SU-DHL-6 (cell line): ENCODE measurements around the gene OR5L1.

Experiments used
- H2AFZ ChIP-seq: fragments of 200-600 bp; sonication (generic); 2 replicates; pipeline ENCODE4 v1.6.1; 2014; ENCODE audit warnings: low read depth, mild to moderate bottlenecking, moderate library complexity, mixed read lengths, antibody characterized with exemption, low read length; ENCODE audit not compliant: severe bottlenecking
- H3F3A ChIP-seq: fragments of 200-600 bp; shearing (Covaris generic); 2 replicates; pipeline ENCODE4 v1.6.0; 2016; ENCODE audit warnings: antibody characterized with exemption, mild to moderate bottlenecking; ENCODE audit not compliant: insufficient read depth
- H3K27ac ChIP-seq: fragments of 200-600 bp; sonication (generic); 2 replicates; pipeline ENCODE4 v1.5.1; 2016; ENCODE audit warnings: low read depth, mild to moderate bottlenecking, low read length, moderate library complexity, mixed read lengths
- H3K27me3 ChIP-seq: fragments of 200-600 bp; sonication (generic), shearing (Covaris generic); 2 replicates; pipeline ENCODE4 v1.6.0; 2014; ENCODE audit warnings: mild to moderate bottlenecking, low read length
- H3K36me3 ChIP-seq: fragments of 200-600 bp; sonication (generic); 2 replicates; pipeline ENCODE4 v1.6.1; 2014; ENCODE audit warnings: mild to moderate bottlenecking, low read length, mixed read lengths
- H3K4me2 ChIP-seq: fragments of 300-600, 200-600 bp; shearing (Covaris generic), sonication (generic); 2 replicates; pipeline ENCODE4 v1.6.0; 2014; ENCODE audit warnings: low read length, low read depth, mild to moderate bottlenecking; ENCODE audit not compliant: poor library complexity, severe bottlenecking
- H3K4me3 ChIP-seq: fragments of 200-600 bp; sonication (generic); 2 replicates; pipeline ENCODE4 v1.5.1; 2014; ENCODE audit warnings: antibody characterized with exemption, low read length, mild to moderate bottlenecking, mixed read lengths; ENCODE audit not compliant: insufficient read depth, poor library complexity, severe bottlenecking
- H3K79me2 ChIP-seq: fragments of 200-600 bp; sonication (generic); 2 replicates; pipeline ENCODE4 v1.6.1; 2014; ENCODE audit warnings: mild to moderate bottlenecking, low read length, moderate library complexity; ENCODE audit not compliant: insufficient read depth
- H3K9ac ChIP-seq: fragments of 200-600 bp; sonication (generic); 2 replicates; pipeline ENCODE4 v1.7.0; 2014; ENCODE audit warnings: mild to moderate bottlenecking, low read length
- H3K9me2 ChIP-seq: fragments of 200-600 bp; sonication (generic); replicated peaks from 2 replicates; pipeline ENCODE4 v1.6.1; 2014; ENCODE audit warnings: low read length; ENCODE audit not compliant: insufficient read depth
- H3K9me3 ChIP-seq: fragments of 200-600 bp; sonication (generic); 2 replicates; pipeline ENCODE4 v1.6.1; 2014; ENCODE audit warnings: low read length, mixed read lengths; ENCODE audit not compliant: insufficient read depth
- H4K20me1 ChIP-seq: fragments of 200-600 bp; sonication (generic); 2 replicates; pipeline ENCODE4 v1.6.1; 2014; ENCODE audit warnings: low read depth, mild to moderate bottlenecking, antibody characterized with exemption, low read length, moderate library complexity, mixed read lengths
- CTCF ChIP-seq: fragments of 200-600 bp; sonication (generic); IDR thresholded peaks from one replicate; pipeline ENCODE4 v1.5.1; 2017; ENCODE audit warnings: antibody characterized with exemption, mild to moderate bottlenecking, low read length, moderate library complexity; ENCODE audit not compliant: insufficient read depth, poor library complexity, severe bottlenecking
- EZH2phosphoT487 ChIP-seq: fragments of 200-600 bp; sonication (generic), shearing (Covaris generic); conservative IDR thresholded peaks from 2 replicates; pipeline ENCODE4 v1.6.1; 2018; ENCODE audit warnings: mild to moderate bottlenecking, antibody characterized with exemption, low read length, moderate library complexity, mixed read lengths

OR5L1 gene

GRCh38 chr11:55849037-55849436 lies 37.9 kb downstream of the OR5L1 start:
- no peak overlapping the region for H3K4me3 ChIP-seq

DNA sequence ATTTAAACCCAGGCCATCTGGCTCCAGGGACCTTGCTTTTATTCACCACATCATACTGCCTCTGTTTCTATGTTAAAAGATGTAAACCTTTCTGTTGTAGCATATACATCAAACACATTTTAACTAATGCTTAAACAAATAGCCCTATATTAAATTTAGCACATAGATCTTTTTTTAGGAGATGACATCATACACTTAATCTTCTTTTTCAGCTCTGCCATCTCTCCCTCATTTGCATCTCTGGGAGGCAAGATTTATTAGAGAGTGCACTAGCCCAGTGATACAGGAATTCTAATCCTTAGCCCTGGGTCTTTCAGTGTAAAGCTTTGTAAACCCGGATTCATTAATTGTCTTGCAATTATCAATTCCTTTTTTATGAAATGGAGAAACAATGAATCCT lies 41.0 kb downstream of the OR5L1 start:
- Histone ChIP-seq H3K27me3 (no peaks in the 10 kb centered on the region), H4K20me1 (no peaks in the 10 kb centered on the region), H3F3A (no peaks in the 10 kb centered on the region), H3K36me3 (no peaks in the 10 kb centered on the region), H3K4me3 (no peak overlapping the region), H3K27ac (no peak overlapping the region), H3K9ac (no peak overlapping the region), H2AFZ (no peak overlapping the region), H3K79me2 (no peaks in the 10 kb centered on the region), H3K4me2 (no peak overlapping the region), H3K9me2 (no peaks in the 10 kb centered on the region), H3K9me3 (no peaks in the 10 kb centered on the region)
- no peak for TF ChIP-seq CTCF
- no peak for TF ChIP-seq EZH2phosphoT487

More at GRCh38 chr11:55849037-55849436, 37.9 kb downstream of the OR5L1 start:
- H3K27me3 ChIP-seq: no peaks in the 10 kb centered on the region
- no peaks in the 10 kb centered on the region for H4K20me1 ChIP-seq
- H3K9me3 ChIP-seq: no peaks in the 10 kb centered on the region
- H3K27ac ChIP-seq: no peak overlapping the region
- TF ChIP-seq CTCF: no peak
- TF ChIP-seq EZH2phosphoT487: no peak
- no peaks in the 10 kb centered on the region for H3F3A ChIP-seq
- no peaks in the 10 kb centered on the region for H3K36me3 ChIP-seq
- H3K4me2 ChIP-seq: no peak overlapping the region
- H3K79me2 ChIP-seq: no peaks in the 10 kb centered on the region
- no peak overlapping the region for H3K9ac ChIP-seq
- no peak overlapping the region for H2AFZ ChIP-seq
- H3K9me2 ChIP-seq: no peaks in the 10 kb centered on the region

DNA sequence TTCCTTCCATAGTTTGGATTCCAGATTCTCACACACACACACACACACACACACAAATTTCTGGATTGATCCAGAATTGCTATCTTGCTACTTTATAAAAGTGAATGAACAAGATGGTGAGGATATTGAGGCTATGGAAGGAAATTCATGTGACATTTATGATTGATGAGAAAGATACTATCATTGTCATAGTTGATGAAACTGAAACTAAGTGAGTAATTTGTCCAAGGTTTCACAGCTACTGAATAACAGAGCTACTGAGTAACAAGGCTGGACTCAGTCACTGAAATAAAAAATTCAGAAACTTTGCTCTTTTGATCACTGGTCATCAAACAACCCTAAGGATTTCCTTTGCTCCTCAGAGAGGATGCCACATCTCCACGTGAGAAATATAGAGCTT lies 43.5 kb downstream of the OR5L1 start:
- no peaks in the 10 kb centered on the region for H3K79me2 ChIP-seq
- no peaks in the 10 kb centered on the region for H3K9me2 ChIP-seq
- no peak overlapping the region for H3K4me2 ChIP-seq
- no peaks in the 10 kb centered on the region for H3K36me3 ChIP-seq
- H3K9me3 ChIP-seq: no peaks in the 10 kb centered on the region
- no peak overlapping the region for H3K4me3 ChIP-seq
- H4K20me1 ChIP-seq: no peaks in the 10 kb centered on the region
- no peaks in the 10 kb centered on the region for H3K27me3 ChIP-seq
- no peak overlapping the region for H3K9ac ChIP-seq
- no peak overlapping the region for H3K27ac ChIP-seq
- H2AFZ ChIP-seq: no peak overlapping the region
- TF ChIP-seq EZH2phosphoT487 (no peak), CTCF (no peak)
- no peaks in the 10 kb centered on the region for H3F3A ChIP-seq
